Measurements from ENCODE around the gene RBM12.
"Not testable (repeated sequence)": the region's sequence is repeated elsewhere in the genome, so short reads cannot be mapped to it uniquely, and the experiment has no call there.

RBM12 gene

GRCh38 chr20:35697696-35698297, 33.1 kb upstream of the RBM12 start:
- peak; percentile 41 for DNase-seq

GRCh38 chr20:35695978-35696377, 31.3 kb upstream of the RBM12 start:
- no peak for DNase-seq

GRCh38 chr20:35695245-35695749, 30.6 kb upstream of the RBM12 start:
- DNase-seq, result peak; percentile 16

- no peak for DNase-seq
These were observed 25.6 kb upstream of the RBM12 start for GRCh38 chr20:35690265-35690664.

- DNase-seq, result peak; percentile 33
These were observed 22.2 kb upstream of the RBM12 start for GRCh38 chr20:35686872-35687271.

- DNase-seq, result not testable (repeated sequence)
These were observed 20.7 kb upstream of the RBM12 start for GRCh38 chr20:35685368-35685767.

GRCh38 chr20:35681960-35682359, 17.3 kb upstream of the RBM12 start:
- no peak for DNase-seq

- no peak for DNase-seq
These were observed 15.9 kb upstream of the RBM12 start for GRCh38 chr20:35680452-35681183.

- no peak for DNase-seq
These were observed 10.2 kb upstream of the RBM12 start for GRCh38 chr20:35674921-35675320.

GRCh38 chr20:35673884-35674283, 9.2 kb upstream of the RBM12 start:
- DNase-seq, result no peak

GRCh38 chr20:35669681-35670080, 5.0 kb upstream of the RBM12 start:
- no peak for DNase-seq

- no peak for DNase-seq
These were observed 4.5 kb upstream of the RBM12 start for GRCh38 chr20:35669221-35669620.

- no peak for DNase-seq
These were observed 1.2 kb upstream of the RBM12 start for GRCh38 chr20:35665949-35666288.

GRCh38 chr20:35663516-35664465, 909 bp downstream of the RBM12 start:
- peak; percentile 85 for DNase-seq

GRCh38 chr20:35662551-35662950, 2.1 kb downstream of the RBM12 start:
- DNase-seq, result no peak

- no peak for DNase-seq
These were observed 2.8 kb downstream of the RBM12 start for GRCh38 chr20:35661908-35662307.

- no peak for DNase-seq
These were observed 3.6 kb downstream of the RBM12 start for GRCh38 chr20:35661053-35661452.

GRCh38 chr20:35660122-35660937, 4.4 kb downstream of the RBM12 start:
- peak; percentile 69 for DNase-seq

- DNase-seq, result no peak
These were observed 7.4 kb downstream of the RBM12 start for GRCh38 chr20:35657271-35657670.

- DNase-seq, result no peak
These were observed 10.3 kb downstream of the RBM12 start for GRCh38 chr20:35654415-35654814.

- DNase-seq, result no peak
These were observed 10.8 kb downstream of the RBM12 start for GRCh38 chr20:35653893-35654292.

- DNase-seq, result no peak
These were observed 11.3 kb downstream of the RBM12 start for GRCh38 chr20:35653430-35653734.

All from activated effector memory CD4-positive, alpha-beta T cell treated with anti-CD3 and anti-CD28 coated beads, Interleukin-2, amount 50 U/mL, for 16 hours (primary cell).